CD4-positive, alpha-beta T cell treated with Interleukin-4 for 1 hour (primary cell): ENCODE measurements around the gene HMGCS2.

Experiments used
- DNase-seq, 2 donors: peaks; one replicate each; pipeline ENCODE4 v3.0.0-alpha.2; 2020 to 2022

Gene HMGCS2

GRCh38 chr1:119748040-119748439 is 20.7 kb downstream of the HMGCS2 start:
- no peak for DNase-seq

GRCh38 chr1:119747451-119747850 is 21.3 kb downstream of the HMGCS2 start:
- DNase-seq, result no peak

GRCh38 chr1:119745034-119745433 is 23.7 kb downstream of the HMGCS2 start:
- DNase-seq, result no peak

DNA sequence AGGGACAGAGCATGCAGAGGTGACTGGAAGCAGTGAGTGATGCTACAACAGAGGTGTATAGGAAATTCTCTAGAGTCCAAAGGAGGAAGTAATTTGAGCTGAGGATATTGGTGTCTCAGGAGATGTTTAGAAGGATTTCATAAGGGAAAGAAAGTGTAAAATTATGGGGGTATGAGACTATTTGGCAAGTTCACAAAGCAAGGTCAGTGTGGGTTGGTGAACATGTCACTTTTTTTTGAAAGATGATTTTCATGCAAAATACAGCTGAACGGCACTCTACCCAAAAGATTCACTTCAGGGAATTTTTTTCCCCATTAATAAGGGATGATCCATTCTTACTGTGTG is 24.1 kb downstream of the HMGCS2 start:
- no peak for DNase-seq

- peak; percentile 26 to 29 for DNase-seq
Measured at GRCh38 chr1:119743776-119744597, 24.7 kb downstream of the HMGCS2 start.

GRCh38 chr1:119743308-119743707 is 25.4 kb downstream of the HMGCS2 start:
- no peak for DNase-seq

DNA sequence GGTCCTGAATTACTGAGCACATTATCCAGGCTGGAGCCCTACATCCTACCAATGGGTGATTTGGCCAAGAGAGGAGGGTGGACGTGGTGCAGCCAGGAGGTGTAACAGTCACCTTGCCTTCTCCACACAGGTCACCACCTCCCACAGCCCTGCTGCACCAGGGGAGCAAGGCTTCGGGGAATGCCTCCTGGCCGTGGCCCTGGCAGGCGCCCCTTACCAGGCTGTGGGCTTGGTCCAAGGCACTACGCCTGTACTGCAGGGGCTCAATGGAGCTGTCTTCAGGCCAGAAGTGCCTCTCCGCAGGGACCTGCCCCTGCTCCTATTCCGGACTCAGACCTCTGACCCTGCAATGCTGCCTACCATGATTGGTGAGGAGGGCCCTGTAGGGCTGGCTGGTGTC is 26.0 kb downstream of the HMGCS2 start:
- DNase-seq, result no peak

DNA sequence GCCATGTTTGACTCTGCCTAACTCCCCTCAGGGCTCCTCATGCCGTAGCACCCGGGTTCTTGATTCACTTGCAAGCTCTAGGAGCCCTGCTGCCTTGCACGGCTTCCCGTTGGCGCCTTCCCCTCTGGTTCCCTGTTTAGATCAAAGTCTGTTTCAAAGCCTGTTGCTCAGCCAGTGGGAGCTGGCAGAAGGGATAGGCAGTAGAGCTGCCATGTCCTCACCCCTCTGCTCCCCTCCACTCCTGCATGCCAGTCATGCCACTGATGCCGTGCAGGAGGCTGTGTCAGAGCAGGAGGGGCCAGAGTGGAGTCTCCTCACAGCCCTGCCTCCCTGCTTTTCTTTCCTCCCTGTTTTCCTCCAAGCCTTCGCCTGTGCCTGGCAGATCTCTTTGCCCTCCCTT is 26.5 kb downstream of the HMGCS2 start:
- no peak for DNase-seq

DNA sequence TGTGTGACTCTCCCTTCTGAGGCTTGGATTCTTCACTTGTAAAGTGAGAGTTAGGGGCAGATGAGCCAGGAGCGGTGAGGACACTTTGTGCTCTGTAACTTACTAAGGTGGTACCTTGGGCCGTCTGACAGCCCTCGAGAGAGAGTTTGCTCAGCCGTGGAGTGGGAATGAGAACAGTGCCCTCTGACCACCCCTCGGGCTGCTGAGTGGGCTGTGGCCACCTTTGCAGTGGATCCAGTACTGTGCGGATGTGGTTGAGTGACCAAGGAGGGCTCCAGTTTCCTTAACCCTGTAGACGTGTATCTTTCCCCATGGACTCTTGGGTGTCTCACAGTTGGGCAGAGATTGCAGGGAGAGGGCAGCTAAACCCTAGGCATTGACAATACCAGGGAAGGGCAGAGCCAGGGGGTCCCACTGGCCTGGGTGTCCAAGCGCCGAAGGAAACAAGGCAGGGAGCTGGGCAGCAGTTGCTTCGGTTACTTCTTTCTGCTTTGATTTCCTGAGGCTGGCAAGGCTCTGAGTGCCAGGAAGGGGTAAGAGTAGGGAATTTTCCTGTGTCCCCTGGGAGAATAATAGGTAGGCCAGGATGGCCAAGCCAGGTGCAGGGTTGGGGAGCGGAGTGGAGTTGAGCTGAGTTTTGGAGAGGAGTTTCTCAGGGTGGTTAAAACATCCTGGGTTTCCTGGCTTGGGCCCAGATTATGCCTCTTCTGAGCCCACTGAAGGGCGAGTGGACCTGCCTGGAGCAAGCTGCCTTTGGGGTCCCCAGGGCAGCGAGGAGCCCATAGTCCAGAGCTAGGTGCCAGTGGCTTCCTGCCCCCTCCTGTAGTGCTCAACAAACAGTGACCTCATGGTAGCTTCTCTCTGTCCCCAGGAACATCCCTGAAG is 27.6 kb downstream of the HMGCS2 start:
- no peak for DNase-seq

- DNase-seq, result no peak
Measured at GRCh38 chr1:119740261-119740660, 28.4 kb downstream of the HMGCS2 start.

DNA sequence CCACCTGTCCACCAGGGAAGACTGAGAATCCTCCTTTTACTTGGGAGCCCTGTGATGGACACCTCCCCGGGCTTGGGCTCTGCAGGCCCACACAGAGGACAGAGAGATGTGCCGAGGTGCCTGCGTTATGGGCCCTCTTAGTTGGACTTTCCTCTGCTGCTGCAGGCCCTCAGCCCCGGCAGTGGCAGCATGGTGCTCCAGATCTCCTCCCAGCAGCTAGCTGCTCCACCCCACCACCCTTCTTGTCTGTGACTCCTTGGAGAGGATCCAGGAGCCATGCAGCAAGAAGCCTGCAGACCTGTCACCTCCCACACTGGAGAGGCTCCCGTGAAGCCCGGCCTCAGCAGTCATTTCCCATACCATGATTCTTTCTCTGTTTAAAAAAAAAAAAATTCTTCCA is 29.6 kb downstream of the HMGCS2 start:
- no peak for DNase-seq

GRCh38 chr1:119738100-119738720 is 30.5 kb downstream of the HMGCS2 start:
- no peak for DNase-seq

- no peak for DNase-seq
Measured at GRCh38 chr1:119737040-119737682, 31.5 kb downstream of the HMGCS2 start.

DNA sequence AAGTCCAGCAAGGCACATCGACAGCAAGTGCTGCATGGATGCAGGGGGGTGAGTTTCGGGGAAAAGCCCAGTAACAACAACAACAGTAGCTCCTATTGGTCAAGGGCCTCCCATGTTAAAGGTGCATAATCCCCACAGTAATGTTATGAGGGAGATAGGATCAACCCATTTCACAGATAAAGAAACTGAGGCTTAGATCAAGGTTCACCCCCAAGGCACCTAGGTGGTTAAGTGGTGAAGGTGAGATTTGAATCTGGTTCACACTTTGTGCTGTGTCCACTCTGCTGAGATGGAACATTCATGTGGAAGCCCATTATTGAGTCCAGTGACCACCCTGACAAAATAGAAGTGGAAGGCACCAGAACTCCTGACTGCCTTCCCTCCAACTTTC is 32.1 kb downstream of the HMGCS2 start:
- no peak for DNase-seq

- no peak for DNase-seq
Measured at GRCh38 chr1:119735217-119735616, 33.5 kb downstream of the HMGCS2 start.

DNA sequence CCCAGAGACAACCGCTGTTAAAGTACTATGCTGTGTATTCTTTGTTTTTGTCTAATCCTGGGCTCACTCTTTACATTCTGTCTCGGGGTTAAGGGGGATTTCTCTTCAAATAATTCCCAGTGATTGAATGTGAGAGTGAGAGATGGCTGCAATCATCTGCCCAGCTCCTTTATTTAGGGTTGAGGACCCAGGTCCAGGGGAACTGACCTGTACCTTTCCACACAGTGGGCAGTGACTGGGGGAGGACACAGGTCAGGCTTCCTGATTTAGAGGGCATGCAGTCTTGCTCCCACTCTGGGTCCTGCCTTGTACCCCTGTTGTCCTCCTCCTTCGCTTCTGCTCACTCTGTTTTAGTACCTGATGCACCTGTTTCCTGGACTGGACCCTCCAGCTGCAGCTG is 35.0 kb downstream of the HMGCS2 start:
- no peak for DNase-seq

DNA sequence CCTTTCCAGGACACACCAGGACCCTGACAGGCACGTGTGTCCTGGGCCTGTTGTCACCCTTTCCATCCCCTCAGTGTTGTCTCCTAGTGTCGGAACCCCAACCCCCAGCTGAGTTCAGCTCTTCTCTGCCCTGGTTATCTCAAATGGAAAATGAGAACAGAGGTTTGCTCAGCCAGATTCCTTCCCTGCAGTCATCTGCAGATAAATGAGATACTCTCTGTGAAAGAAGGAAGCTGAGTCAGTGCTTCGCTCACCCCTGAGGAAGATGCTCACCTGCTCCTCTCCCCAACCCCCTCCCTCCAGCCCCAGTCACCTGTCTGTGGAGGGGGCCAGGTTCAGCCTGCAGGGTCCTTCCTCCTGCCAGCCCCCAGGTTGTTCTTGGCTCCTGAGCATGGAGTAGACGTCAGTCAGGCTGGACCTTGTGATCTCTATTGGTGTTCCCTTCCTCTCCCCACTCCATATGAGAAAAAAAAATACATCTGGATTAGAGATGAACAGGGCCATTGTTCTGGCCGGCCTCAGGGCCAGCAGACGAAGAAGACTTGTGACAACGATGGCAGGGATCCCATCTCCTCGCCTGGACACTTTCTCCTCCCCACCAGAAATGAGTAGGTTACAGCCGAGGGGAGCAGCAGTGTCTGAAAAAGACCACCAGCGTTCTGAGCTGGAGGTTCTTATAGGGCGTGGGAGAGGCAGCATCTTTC is 36.1 kb downstream of the HMGCS2 start:
- DNase-seq, result no peak

DNA sequence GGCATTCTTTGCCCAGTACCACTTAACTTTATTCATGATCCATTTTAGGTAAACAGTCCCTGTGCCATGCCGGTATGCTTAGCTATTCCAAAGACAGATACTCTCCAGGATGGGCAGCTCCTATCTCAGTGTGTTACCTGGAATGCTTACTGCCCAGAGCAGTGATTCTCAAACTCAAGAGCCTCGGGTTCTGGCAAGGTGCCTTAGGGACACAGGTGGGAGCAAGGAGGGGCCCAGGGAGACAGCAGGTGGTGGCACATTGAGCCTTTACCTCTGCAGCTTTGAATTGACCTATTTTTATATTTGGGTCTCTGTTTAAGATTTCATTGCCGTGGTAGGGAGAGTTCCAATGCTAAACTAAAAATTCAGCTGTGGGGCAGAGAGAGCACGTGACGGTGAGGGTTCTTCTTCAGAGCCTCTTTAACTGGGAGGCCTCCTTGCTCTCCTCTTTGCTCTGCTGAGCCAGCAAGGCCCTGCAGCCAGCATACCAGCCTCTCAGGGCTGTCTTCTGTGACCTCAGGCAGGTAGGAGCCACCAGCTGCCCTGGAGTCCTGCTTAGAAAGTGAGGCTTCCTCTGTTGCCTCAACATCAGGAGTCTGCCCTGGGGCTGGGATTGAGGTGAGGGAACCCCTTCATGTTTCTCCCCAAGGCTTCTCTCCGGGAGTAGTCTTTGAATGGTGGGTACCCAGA is 36.8 kb downstream of the HMGCS2 start:
- no peak for DNase-seq

DNA sequence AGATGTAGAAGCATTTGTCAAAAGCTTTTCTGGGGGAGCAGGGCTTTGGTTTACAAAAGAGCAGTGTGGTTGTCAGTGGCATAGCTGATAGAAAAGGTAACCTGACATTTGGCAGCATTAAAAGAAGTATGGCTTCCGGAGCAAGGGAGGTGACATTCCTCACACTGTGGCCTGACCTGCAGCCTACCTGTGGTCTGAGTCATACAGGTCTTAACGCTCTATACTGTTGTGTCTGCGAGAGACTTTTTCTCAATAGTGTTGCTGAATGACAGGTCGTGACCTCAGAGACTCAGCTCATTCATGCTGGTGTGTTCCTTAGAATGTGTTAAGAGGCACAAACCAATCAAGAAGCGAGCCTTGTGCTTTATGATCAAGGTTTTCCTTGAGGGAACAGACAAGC is 37.6 kb downstream of the HMGCS2 start:
- DNase-seq, result no peak

- no peak for DNase-seq
Measured at GRCh38 chr1:119729044-119729443, 39.7 kb downstream of the HMGCS2 start.

GRCh38 chr1:119727991-119728390 is 40.7 kb downstream of the HMGCS2 start:
- DNase-seq, result no peak

DNA sequence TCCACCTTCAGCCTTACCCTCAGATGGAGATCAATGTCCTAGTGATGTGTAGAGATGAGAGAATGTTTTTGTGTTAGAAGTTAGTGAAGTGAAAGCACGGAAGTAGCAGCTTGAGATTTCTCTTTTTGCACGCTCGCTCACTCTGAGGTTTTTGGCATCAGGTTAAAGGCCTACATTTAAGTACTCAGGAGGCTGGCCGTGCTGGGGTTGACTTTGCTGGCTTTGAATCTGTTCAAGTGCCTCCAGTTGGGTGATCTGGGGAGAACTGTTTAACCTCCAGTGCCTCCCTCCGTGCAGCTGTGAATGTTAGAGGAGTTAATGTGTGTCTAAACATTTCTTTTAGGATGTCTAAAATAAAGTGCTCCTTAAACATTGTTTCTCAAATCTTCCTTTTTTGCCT is 43.1 kb downstream of the HMGCS2 start:
- no peak for DNase-seq
